DND-41 (cell line): Measurements from ENCODE around the gene SHISA7.

Experiments used
- ATAC-seq: fragments of 200-7000 bp; cut with Tn5 transposase; 3 replicates; pipeline ENCODE4 v1.9.1; 2021; ENCODE audit warnings: low read depth; ENCODE audit not compliant: insufficient read depth
- DNase-seq: peaks from one replicate; pipeline ENCODE4 v3.0.0-alpha.2; 2020
- H2AFZ ChIP-seq: 2 replicates; pipeline ENCODE4 v1.6.0; 2012; ENCODE audit warnings: low read depth, low read length
- H3K27ac ChIP-seq: 2 replicates; pipeline ENCODE4 v1.5.1; 2012; ENCODE audit warnings: low read length, inconsistent platforms
- H3K27me3 ChIP-seq: fragments of 200-600 bp; sonication (generic); 2 replicates; pipeline ENCODE4 v1.6.0; 2012; ENCODE audit warnings: low read length, mild to moderate bottlenecking, inconsistent platforms; ENCODE audit not compliant: insufficient read depth, poor library complexity
- H3K36me3 ChIP-seq: 2 replicates; pipeline ENCODE4 v1.5.1; 2012; ENCODE audit warnings: low read length, inconsistent platforms; ENCODE audit not compliant: insufficient read depth
- H3K4me1 ChIP-seq: 2 replicates; pipeline ENCODE4 v1.5.1; 2012; ENCODE audit warnings: mild to moderate bottlenecking, low read length; ENCODE audit not compliant: insufficient read depth
- H3K4me2 ChIP-seq: 2 replicates; pipeline ENCODE4 v1.6.0; 2012; ENCODE audit warnings: mild to moderate bottlenecking, moderate library complexity, low read length, inconsistent platforms; ENCODE audit not compliant: insufficient read depth
- H3K4me3 ChIP-seq, 2 experiments: fragments of 200-600 bp in 1 of 2; shearing (Covaris generic) in 1 of 2; 2 replicates each; pipeline ENCODE4 v1.5.1; 2012 to 2016; ENCODE audit warnings: inconsistent platforms in 2 of 2, low read length in 2 of 2, mild to moderate bottlenecking in 2 of 2, low read depth in 1 of 2, moderate library complexity in 1 of 2
- H3K79me2 ChIP-seq: 2 replicates; pipeline ENCODE4 v1.6.0; 2012; ENCODE audit warnings: low read length, inconsistent platforms; ENCODE audit not compliant: insufficient read depth
- H3K9ac ChIP-seq: 2 replicates; pipeline ENCODE4 v1.6.0; 2012; ENCODE audit warnings: low read depth, mild to moderate bottlenecking, inconsistent platforms, low read length, moderate library complexity
- H3K9me3 ChIP-seq: 2 replicates; pipeline ENCODE4 v1.5.1; 2012; ENCODE audit warnings: low read length, moderate library complexity, mild to moderate bottlenecking, inconsistent platforms; ENCODE audit not compliant: insufficient read depth, severe bottlenecking
- H4K20me1 ChIP-seq: 2 replicates; pipeline ENCODE4 v1.6.0; 2012; ENCODE audit warnings: low read length; ENCODE audit not compliant: insufficient read depth
- CTCF ChIP-seq: IDR thresholded peaks from 2 replicates; pipeline ENCODE4 v1.5.1; 2012; ENCODE audit warnings: borderline replicate concordance, low read length, moderate library complexity, mild to moderate bottlenecking; ENCODE audit not compliant: poor library complexity, severe bottlenecking; ENCODE audit errors: extremely low read depth
- EZH2 ChIP-seq: IDR thresholded peaks from 3 replicates; pipeline ENCODE4 v1.6.1; 2012; ENCODE audit warnings: borderline replicate concordance, low read depth, mild to moderate bottlenecking, moderate library complexity, low read length, inconsistent platforms; ENCODE audit not compliant: severe bottlenecking

The SHISA7 gene

GRCh38 chr19:55435020-55435419 is 8.1 kb downstream of the SHISA7 start:
- no peaks in the 10 kb centered on the region for H3K27me3 ChIP-seq
- H2AFZ ChIP-seq: no peak overlapping the region

GRCh38 chr19:55434356-55434919 is 8.7 kb downstream of the SHISA7 start:
- Histone ChIP-seq H3K9me3 (no peaks in the 10 kb centered on the region), H3K36me3 (no peaks in the 10 kb centered on the region), H3K27me3 (no peaks in the 10 kb centered on the region), H3K4me1 (no peaks in the 10 kb centered on the region), H4K20me1 (0 out of 2 replicates have a peak, but pooled peaks cover 6% of the 10 kb centered on the region), H3K4me2 (no peak overlapping the region), H2AFZ (no peak overlapping the region), H3K9ac (no peak overlapping the region), H3K27ac (no peak overlapping the region), H3K4me3 (no peak overlapping the region), H3K79me2 (no peaks in the 10 kb centered on the region)
- TF ChIP-seq EZH2 (no peak), CTCF (no peak)
- ATAC-seq (no peak), DNase-seq (no peak)

More at GRCh38 chr19:55435020-55435419, 8.1 kb downstream of the SHISA7 start:
- 0 out of 2 replicates have a peak, but pooled peaks cover 6% of the 10 kb centered on the region for H4K20me1 ChIP-seq
- no peaks in the 10 kb centered on the region for H3K9me3 ChIP-seq
- H3K79me2 ChIP-seq: no peaks in the 10 kb centered on the region
- no peak overlapping the region for H3K9ac ChIP-seq
- H3K4me2 ChIP-seq: no peak overlapping the region
- H3K4me3 ChIP-seq: no peak overlapping the region
- no peaks in the 10 kb centered on the region for H3K4me1 ChIP-seq
- H3K27ac ChIP-seq: no peak overlapping the region
- H3K36me3 ChIP-seq: no peaks in the 10 kb centered on the region
- no peak for ATAC-seq
- TF ChIP-seq CTCF (no peak), EZH2 (no peak)
- no peak for DNase-seq

- no peak overlapping the region for H3K27ac ChIP-seq
- H4K20me1 ChIP-seq: no peaks in the 10 kb centered on the region
- no peak for TF ChIP-seq CTCF
- TF ChIP-seq EZH2: no peak
- no peak overlapping the region for H2AFZ ChIP-seq
- H3K36me3 ChIP-seq: no peaks in the 10 kb centered on the region
- no peak overlapping the region for H3K9ac ChIP-seq
- no peaks in the 10 kb centered on the region for H3K27me3 ChIP-seq
- no peak overlapping the region for H3K4me2 ChIP-seq
- ATAC-seq (no peak), DNase-seq (no peak)
- no peaks in the 10 kb centered on the region for H3K4me1 ChIP-seq
- H3K79me2 ChIP-seq: no peaks in the 10 kb centered on the region
- H3K9me3 ChIP-seq: no peaks in the 10 kb centered on the region
- no peak overlapping the region for H3K4me3 ChIP-seq
These were observed 9.8 kb downstream of the SHISA7 start for GRCh38 chr19:55433292-55433691.
